NCI-H82 (cell line): ENCODE results near the gene EDNRB.
"Not testable (repeated sequence)": the region's sequence is repeated elsewhere in the genome, so short reads cannot be mapped to it uniquely, and the experiment has no call there.

Source experiments
- DNase-seq: peaks from one replicate; lab custom pipeline; 2025; lab: John Stamatoyannopoulos, UW

EDNRB gene

DNA sequence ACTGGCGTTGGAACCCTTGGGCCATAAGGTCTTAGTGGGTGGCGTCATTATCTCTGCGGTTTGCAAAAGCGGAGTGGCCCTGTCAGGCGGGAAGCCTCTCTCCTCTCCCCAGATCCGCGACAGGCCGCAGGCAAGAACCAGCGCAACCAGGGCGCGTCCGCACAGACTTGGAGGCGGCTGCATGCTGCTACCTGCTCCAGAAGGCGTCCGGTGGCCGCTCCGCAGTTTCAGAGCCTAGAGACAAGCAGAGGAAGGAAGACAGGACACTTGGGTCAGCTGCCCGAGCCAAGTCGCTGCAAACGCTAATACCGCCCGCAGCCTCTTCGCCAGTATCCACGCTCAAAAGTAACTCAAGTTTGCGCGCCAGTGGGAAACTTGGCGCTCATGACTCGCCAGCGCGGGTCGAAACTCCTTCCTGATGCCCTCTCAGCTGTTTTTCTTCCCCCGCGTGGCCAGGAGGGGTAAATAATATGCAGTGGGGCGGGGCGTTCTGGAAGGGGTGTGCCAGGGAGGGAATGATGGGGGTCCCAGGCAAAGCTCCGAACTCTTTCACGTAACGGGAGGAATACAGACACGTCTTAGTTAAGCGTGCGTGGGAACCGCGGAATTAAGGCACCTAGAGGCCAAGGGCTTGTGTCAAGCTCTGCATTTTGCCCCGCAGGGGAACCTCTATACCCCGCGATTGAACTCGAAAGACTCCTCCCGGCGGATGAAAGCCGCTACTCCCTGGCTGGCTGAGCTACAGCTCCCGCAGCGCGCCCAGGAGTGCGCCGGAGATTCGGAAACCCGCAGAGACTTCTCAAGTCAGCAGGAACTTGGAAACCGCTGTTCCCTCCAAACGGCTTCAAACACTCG lies at the start of gene EDNRB:
EDNRB (minus strand) TSS at position 441 of the 855 bp plus-strand sequence; CDS start at position 183, 258 bp downstream.
- peak; percentile 71 for DNase-seq

DNA sequence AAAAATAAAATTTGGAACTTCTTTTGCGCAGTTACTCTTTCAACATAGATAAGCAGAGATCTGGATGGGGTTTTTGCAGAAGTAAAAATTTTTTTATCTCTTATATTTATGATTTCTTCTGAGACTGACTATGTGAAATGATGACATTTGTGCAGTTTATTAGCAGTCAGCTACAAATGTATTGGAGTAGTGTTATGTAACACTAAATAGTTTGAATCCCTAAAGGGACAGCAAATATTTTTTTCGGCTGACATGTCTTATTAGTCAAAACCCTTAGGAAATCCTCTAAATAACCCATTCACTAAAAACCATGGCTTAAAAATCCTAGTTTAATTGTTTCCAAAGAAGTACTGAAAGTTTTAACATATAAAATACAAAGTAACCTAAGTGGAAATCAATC lies 48.0 kb upstream of the EDNRB start:
- DNase-seq, result no peak

DNA sequence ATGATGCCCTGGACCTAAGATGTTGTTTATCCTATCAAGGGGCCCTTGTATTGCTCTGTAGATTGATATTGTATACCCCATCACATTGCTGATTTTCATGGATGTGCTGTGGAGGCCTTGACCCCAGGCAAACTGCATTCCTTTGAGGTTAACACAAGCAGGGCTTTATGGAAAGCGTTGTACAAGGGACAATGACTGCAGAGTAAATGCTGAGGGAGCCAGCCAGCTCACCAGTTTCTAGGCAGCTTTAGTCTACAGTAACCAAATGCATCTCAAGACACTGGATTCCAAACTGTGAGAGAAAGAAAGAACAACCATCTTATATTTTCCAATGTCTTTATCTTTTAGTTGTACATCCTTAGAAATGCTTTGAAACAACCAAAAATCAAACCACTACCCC lies 34.1 kb upstream of the EDNRB start:
- no peak for DNase-seq

DNA sequence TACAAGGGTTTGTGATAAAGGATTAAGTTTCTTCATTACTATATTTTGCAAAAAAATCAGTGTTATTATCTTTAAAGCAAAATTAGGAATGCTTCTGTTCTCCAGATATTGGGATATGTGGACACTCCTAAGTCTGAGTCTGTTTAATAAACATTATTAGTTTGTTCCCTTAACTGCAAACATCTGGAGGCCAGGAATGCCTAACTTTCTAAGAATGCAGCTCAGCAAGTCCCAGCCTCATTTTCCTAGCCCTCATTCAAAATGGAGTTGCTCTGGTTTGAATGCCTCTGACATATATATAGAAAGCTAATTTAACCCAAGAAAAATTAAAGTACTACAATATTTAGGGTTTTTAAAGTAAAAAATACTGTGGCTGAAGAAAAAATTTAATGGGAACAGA lies 33.6 kb upstream of the EDNRB start:
- DNase-seq, result no peak

DNA sequence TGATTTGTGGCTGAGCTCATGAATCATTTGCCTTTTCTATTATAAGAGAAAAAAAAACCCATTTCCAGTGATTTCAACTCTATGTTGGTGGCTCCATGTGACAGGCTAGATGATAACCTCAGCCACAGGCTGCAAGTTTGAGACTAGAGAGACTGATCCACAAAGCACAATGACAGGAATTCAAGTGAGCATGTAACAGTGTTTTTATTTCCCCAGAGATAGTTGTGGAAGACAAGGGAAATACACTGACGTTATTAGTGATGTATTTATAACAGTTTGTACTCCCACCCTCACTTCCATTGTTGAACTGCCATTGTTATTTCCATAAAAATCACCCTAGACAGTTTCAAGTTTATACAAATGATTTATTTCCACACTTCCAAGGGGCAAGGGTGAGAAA lies 27.9 kb upstream of the EDNRB start:
- no peak for DNase-seq

DNA sequence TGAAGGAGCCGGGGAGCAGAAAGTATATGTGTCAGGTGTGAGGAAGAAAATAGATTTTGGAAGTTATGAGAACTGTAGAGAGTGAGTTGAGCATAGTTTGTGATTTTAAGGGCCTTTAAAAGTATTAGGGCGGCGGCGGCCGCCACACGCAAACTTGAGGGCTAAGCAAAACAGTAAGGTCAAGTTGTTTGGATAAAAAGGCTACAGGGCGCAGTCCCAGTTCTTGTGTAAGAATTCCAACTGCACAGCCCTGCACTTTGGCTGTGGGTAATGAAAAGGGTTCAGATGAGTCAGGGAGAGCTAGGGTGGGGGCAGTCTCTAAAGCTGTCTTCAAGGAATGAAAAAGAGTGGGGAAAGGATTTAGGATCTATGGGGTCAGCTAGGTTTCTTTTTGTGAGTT lies 16.4 kb upstream of the EDNRB start:
- not testable (repeated sequence) for DNase-seq

DNA sequence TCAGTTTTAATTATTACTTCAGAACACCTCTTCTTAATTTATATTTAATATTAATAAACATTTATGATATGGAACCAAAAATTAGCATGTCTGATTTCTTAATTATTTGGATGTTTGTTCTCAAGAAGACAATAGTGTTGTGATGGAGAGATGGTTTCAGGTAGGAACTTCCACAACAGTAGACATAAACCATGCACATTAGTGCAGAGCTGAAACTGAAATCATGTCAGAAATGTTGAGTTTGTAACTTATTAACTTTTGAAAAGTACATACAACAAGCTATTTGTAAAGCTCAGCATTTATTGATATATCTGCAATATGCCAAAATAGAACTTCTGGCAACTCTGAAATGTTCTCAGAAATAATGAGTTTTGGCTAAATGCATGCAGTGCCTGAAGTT lies 11.8 kb upstream of the EDNRB start:
- no peak for DNase-seq

DNA sequence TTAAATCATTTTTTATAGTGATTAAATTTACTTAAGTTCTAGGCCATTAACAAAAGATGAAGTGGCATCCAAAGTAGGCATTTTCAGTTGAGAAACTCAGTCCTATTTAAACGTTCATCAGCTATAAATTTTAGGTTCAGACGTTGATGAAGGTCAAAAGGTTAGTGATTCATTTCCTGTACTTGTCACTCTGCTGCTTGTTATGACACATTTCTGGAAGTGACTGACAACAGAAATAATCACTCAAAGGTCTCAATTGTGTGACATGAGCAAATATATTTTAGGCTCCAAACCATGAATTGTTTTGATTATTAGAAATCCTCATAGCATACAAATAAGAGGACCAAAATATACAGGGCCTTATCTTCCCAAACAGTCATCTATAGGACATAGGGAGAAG lies 10.3 kb upstream of the EDNRB start:
- no peak for DNase-seq

DNA sequence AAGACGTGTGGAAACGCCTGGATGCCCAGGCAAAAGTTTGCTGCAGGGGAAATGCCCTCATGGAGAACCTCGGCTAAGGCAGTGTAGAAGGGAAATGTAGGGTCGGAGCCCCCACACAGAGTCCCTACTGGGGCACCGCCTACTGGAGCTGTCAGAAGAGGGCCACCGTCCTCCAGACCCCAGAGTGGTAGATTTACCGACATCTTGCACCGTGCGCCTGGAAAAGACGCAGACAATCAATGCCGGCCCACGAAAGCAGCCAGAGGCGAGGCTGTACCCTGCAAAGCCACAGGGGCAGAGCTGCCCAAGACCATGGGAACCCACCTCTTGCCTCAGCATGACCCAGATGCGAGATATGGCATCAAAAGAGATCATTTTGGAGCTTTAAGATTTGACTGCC lies 7.0 kb upstream of the EDNRB start:
- no peak for DNase-seq

DNA sequence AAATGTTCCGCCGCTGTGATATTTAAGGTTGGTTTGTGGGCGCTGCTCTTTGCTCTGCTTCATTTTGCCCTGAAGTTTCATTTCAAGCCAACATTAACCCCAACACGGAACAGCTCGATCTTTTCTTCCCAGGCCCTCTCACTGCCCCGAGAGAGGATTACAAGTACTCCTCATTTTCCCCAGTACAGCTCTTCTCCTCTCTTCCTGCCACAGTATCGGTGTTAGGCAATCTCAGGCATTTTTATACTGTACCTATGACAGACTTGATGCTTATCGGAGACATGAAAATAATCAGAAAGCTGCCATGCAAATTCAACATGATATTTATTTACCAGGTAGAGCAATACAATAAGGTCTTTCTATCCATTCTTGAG lies 1.3 kb upstream of the EDNRB start:
- peak; percentile 20 for DNase-seq

DNA sequence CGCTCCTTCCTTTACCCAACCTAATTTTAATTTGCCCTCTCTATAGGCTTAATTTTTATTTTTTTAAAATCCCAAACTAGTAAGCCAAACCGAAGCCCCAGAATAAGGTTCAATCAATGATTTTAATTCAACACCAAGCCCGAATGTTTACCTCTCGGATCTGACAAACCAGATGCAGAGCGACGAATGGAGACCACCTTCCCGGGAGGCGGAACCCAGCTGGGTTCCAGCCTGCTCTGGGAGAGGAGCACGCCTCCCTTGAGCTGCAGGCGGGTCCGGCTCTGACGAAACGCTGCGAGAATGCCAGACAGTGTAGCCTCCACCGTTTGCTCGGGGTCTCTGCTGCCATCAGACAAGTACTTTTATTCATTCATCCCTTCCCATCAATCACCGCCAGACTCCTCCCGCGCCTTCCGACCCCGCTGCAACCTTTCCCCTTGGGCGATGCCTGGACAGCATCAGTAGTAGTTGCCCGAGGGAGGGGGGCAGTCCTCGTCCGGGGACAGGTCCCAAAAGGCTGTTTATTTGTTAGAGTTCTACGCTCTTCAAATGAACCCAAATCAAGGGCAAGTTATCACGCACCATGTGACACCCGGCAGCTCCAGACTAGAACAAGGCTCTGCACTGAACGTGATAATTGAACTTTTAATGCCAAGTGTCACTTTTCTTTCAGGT lies 752 bp upstream of the EDNRB start:
- peak; percentile 55 for DNase-seq

DNA sequence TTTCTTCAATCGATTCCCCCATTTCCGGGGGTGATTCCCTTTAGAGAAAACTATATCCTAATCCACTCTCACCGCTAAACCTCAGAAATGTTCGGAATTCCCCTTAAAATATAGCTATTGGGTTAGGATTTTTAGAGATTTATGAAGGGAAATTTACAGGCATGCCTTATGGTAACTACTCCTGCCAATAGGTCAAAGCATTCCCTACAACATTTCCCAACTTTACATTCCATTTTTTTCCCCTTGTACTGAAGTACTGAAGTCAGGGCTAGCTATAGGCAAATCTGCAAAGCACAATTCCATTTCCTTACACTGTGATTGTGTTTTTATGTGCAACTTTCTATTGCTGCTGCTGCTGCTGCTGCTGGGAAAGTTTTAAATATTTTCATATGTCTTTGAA lies 2.1 kb downstream of the EDNRB start:
- DNase-seq, result no peak

DNA sequence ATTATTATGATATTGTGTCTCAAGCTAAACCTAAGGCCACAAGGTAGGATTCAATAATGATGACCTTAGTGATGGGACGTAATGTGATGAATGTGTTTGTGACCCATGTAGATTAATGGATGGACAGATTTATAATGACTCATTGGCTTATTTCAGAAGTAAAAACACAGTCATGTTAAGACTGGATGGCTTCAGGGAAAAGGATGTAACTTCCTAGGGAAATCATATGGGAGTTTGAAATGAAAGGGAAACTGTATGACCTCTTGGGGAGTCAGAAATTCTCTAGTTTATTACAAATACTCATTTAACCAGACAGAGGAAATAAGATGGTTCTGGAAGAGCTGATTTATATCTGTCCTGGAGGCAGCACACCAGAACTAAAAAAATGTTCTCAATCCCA lies 2.9 kb downstream of the EDNRB start:
- DNase-seq, result no peak

DNA sequence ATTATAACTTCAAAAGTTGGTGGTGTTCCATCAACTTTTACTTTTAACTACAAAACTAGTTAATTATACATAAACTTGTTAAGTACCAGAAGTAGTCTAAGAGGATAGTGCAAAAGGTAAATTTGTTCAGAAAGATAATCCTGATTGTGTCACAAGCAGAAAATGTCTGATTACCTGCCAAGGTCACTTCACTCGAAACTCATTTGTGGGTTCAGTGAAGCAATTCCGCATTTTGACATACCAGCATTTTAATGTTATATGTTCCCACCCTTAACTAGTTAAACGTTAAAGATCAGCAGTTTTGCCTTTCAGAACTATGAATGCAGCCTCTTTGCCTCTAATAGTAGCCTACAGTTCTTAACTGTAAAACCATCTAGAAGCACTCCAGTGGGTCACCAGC lies 5.6 kb downstream of the EDNRB start:
- DNase-seq, result no peak

DNA sequence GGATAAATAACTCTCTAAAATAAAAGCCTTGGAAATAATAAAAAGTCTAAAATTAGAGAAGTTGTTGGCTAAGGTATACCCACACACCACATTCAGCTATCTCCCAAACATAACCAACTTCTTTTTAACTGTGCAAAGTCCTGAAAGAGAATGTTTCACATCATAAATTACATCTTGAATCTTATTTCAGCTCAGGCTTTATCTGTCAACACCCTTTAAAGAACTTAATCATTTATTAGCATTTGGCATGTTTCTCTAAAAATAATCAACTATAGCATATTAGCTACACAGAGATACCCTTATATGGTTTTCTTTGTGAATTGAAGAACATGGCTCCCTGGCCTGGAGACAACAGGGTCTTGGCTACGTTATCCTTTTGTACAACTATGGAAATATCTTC lies 6.9 kb downstream of the EDNRB start:
- DNase-seq, result no peak

DNA sequence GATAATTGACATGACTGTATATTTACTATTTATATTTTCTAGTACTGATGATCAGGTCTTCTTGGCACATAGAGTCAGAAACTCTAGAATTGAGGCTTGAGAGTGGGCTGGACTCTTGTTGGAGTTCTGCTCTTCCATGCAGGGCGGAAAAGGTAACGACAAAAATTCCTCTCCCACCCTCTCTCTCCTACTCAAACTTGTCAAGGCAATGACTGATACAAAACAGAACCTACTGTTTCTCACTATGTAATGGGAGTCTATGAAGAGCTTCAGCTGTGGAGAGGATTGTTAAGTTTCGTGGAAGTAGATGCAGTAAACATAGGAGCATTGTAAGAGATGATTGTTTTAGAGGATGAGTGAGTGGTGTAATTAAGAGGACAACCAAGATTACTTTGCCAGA lies 8.8 kb downstream of the EDNRB start:
- DNase-seq, result no peak

DNA sequence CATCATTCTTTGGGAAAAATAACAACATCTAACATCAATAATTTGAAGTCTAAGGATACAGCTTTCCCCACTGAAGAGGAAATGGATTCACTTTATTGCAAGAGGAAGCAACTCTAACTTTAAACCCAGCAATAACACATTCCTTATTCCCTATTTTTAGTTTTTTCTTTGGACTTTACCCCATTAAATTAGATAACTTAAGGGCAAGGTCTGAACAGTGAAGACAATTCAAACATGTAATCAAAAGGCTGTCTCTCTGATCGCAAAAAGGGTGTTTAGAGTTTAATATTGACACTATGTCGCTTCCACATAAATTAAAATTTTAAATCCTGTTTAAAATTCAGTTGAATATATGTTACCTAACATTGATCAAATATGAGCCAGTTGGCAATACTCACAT lies 10.1 kb downstream of the EDNRB start:
- DNase-seq, result no peak

DNA sequence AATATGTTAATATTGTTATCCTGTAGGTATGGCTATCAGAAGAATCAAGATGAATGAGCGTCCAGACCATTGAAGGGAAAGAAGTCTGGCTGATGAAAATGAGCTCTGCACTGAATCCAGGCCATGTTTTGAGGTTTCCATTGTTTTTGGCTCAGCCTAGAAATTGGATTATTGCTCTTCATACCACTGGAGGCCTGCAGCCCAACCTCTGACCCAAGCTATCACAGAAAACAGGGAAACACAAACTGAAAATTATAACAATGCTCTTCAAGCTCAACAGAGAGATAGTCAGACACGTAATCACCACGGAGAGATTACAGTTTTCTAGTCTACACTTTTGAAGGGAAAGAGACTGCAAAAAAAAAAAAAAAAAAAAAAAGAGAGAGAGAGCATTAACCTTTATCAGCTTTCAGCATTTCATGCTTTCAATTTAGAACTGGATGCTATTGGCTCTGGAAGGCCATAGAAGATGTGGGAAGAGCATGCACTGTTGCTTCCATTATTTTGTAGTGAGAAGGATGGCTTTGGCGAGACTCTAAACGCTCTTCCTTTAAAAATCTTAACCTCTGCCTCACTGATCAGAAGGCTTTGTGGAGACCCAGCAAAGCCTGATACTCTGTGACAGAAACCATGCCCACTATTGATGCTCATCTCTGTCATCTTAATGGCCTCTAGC lies 10.8 kb downstream of the EDNRB start:
- peak; percentile 65 for DNase-seq

DNA sequence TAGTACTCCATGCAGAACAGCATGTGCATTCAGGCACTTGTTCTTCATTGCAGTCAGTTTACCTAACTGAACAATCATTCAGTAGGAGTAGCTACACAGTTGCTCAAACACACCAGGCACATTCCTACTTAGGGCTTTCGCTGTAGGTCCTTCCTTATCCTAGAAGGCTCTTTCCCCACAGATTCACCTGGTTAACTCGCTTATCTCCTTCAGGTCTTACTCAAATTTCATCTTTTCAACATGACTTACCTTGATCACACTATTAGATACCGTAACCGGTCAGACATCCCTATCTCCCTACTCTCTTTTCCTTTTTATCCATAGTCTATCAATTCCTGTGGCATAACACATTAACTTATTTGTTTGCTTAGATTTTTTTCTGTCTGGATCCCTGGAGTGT lies 14.6 kb downstream of the EDNRB start:
- no peak for DNase-seq

DNA sequence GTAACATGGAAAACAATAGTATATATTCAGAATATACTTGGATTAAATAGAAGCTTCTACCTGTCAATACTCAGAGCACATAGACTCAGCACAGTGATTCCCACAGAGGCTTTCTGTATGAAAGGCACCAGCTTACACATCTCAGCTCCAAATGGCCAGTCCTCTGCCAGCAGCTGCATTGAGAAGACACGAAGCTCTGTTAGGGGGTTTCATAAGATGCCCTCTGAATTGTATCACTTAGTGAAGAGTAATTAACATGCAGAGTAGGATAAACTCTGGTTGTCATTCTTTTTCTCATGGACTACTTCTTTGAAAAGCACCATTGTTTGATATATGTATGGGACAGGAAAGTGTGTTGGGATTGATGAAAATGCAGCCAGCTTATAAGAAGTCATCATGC lies 15.2 kb downstream of the EDNRB start:
- no peak for DNase-seq

DNA sequence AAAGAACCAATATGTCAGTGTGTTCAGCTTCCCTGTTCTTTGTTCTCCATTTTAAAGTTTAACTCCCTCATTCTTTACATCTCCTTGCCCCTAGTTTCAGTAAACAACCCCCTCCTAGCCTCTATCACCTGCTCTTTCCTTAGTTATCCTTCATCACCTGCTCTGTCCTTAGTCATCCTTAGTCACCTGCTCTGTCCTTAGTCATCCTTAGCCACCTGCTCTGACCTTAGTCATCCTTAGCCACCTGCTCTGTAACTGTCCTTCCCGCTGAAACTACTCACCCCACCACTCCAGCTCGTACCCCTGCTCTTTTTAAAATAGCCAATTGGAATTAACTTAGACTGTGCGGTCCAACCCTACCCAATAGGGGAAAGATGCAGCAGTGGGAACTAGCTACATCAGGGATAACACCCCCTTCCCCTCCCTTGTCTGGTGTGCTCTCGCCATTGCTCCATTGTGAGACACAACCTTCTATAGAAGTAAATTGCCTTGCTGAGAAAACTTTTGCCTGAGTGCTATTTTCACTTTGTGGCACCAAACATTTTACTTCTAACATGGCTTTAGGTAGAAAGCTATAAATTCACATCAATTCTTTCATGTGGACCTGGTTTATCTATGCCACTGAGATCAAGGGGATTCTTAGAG lies 16.2 kb downstream of the EDNRB start:
- no peak for DNase-seq

DNA sequence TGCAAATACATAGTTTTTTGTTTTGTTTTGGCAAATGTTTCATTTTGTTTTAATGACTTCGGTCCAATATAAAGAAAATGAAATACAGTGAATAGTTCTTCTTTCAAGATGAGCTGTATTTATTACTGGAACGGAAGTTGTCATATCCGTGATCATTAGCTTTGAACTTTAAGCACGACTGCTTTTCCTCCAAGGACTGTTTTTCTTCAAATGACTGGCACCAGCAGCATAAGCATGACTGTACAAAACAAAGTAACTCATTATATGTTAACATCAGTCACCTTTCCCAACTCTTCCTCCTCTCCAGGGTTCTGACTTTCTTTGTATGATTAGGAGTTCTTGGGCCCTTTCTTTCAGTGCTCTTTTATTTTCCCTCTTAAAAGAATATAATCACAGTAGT lies 20.5 kb downstream of the EDNRB start:
- no peak for DNase-seq

DNA sequence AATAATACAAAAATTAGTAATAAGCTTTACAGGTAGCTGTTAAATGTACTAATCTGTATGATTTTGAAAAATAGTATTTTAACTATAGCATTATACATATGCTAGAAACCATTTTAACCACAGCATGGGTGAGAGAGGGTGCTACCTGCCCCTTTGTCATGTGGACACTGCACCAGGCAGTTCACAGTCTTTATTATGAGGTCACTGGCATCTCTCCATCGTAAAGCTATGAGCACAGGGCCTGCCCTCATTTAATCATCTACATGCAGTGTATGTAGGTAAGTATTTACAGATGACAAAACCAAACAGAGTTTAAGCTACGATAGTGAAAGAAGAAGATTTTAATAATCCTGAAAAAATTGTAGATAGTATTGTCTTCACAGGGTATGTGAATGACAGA lies 21.7 kb downstream of the EDNRB start:
- no peak for DNase-seq
